ENCODE measurements around the gene CCNJ. TPM values are rescaled to one million over a fixed set of nuclear protein-coding genes. Genes with fewer than 3 reads are reported as not detected.

Gene CCNJ
- total and polyA plus RNA-seq, 9 of the 15 experiments (the other 6 are each of a cell fraction or from before 2014, with no cell fraction given) = 0.69 to 15.7 (median 9.2) TPM

GRCh38 chr10:96107623-96108038 lies 64.2 kb downstream of the CCNJ start (continued):
- TF ChIP-seq, protein P1, sequence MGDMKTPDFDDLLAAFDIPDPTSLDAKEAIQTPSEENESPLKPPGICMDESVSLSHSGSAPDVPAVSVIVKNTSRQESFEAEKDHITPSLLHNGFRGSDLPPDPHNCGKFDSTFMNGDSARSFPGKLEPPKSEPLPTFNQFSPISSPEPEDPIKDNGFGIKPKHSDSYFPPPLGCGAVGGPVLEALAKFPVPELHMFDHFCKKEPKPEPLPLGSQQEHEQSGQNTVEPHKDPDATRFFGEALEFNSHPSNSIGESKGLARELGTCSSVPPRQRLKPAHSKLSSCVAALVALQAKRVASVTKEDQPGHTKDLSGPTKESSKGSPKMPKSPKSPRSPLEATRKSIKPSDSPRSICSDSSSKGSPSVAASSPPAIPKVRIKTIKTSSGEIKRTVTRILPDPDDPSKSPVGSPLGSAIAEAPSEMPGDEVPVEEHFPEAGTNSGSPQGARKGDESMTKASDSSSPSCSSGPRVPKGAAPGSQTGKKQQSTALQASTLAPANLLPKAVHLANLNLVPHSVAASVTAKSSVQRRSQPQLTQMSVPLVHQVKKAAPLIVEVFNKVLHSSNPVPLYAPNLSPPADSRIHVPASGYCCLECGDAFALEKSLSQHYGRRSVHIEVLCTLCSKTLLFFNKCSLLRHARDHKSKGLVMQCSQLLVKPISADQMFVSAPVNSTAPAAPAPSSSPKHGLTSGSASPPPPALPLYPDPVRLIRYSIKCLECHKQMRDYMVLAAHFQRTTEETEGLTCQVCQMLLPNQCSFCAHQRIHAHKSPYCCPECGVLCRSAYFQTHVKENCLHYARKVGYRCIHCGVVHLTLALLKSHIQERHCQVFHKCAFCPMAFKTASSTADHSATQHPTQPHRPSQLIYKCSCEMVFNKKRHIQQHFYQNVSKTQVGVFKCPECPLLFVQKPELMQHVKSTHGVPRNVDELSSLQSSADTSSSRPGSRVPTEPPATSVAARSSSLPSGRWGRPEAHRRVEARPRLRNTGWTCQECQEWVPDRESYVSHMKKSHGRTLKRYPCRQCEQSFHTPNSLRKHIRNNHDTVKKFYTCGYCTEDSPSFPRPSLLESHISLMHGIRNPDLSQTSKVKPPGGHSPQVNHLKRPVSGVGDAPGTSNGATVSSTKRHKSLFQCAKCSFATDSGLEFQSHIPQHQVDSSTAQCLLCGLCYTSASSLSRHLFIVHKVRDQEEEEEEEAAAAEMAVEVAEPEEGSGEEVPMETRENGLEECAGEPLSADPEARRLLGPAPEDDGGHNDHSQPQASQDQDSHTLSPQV (IDR thresholded peaks at IDR 0.05) = peak; percentile 58
- TF ChIP-seq, protein P2, sequence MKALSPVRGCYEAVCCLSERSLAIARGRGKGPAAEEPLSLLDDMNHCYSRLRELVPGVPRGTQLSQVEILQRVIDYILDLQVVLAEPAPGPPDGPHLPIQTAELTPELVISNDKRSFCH (CRISPR knock-in tag; IDR thresholded peaks at IDR 0.05) = no peak
- TF ChIP-seq, protein P2 (tag; IDR thresholded peaks at IDR 0.05) = peak; percentile 75
- no peak for TF ChIP-seq MYC (IDR thresholded peaks at IDR 0.05; ENCODE audit: low read depth, low read length)
- no peak for TF ChIP-seq MYC (CRISPR knock-in tag; IDR thresholded peaks at IDR 0.05; ENCODE audit: borderline replicate concordance, low read depth)
- TF ChIP-seq NFE2L1 (tag; IDR thresholded peaks at IDR 0.05; ENCODE audit: borderline replicate concordance, low read depth) = 0 out of 2 replicates have a peak, but pooled peaks have one; percentile 14
- no peak for TF ChIP-seq ZNF785 (CRISPR knock-in tag; IDR thresholded peaks at IDR 0.05)
- TF ChIP-seq ZNF830 (CRISPR knock-in tag; IDR thresholded peaks at IDR 0.05) = no peak
- no peak for TF ChIP-seq NR2C1 (IDR thresholded peaks at IDR 0.05)
- TF ChIP-seq NR2C1 (tag; IDR thresholded peaks at IDR 0.05) = peak; percentile 74
- no peak for TF ChIP-seq ZNF12 (CRISPR knock-in tag; IDR thresholded peaks at IDR 0.05)
- peak; percentile 40; the same call in 1 of the 2 replicates for TF ChIP-seq GABPA (tag; conservative IDR thresholded peaks at IDR 0.05; ENCODE audit: low read depth)
- no peak for TF ChIP-seq ZNF740 (CRISPR knock-in tag; IDR thresholded peaks at IDR 0.05)
- peak in 1 of 2 experiments; percentile 78; a peak in 2 of 4 replicates for TF ChIP-seq ZNF740 (tag; IDR thresholded peaks at IDR 0.05)
- TF ChIP-seq ZNF76 (CRISPR knock-in tag; IDR thresholded peaks at IDR 0.05; ENCODE audit: borderline replicate concordance) = peak; percentile 55; the same call in 1 of the 2 replicates
- TF ChIP-seq, protein P3, sequence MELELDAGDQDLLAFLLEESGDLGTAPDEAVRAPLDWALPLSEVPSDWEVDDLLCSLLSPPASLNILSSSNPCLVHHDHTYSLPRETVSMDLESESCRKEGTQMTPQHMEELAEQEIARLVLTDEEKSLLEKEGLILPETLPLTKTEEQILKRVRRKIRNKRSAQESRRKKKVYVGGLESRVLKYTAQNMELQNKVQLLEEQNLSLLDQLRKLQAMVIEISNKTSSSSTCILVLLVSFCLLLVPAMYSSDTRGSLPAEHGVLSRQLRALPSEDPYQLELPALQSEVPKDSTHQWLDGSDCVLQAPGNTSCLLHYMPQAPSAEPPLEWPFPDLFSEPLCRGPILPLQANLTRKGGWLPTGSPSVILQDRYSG (tag; conservative IDR thresholded peaks at IDR 0.05; ENCODE audit: low read depth) = 0 out of 2 replicates have a peak, but pooled peaks have one; percentile 51
- TF ChIP-seq BACH1 (tag; IDR thresholded peaks at IDR 0.05) = peak; percentile 72
- TF ChIP-seq GTF2A2 (tag; IDR thresholded peaks at IDR 0.05) = 0 out of 2 replicates have a peak, but pooled peaks have one; percentile 52
- TF ChIP-seq, protein P4, sequence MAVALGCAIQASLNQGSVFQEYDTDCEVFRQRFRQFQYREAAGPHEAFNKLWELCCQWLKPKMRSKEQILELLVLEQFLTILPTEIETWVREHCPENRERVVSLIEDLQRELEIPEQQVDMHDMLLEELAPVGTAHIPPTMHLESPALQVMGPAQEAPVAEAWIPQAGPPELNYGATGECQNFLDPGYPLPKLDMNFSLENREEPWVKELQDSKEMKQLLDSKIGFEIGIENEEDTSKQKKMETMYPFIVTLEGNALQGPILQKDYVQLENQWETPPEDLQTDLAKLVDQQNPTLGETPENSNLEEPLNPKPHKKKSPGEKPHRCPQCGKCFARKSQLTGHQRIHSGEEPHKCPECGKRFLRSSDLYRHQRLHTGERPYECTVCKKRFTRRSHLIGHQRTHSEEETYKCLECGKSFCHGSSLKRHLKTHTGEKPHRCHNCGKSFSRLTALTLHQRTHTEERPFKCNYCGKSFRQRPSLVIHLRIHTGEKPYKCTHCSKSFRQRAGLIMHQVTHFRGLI (CRISPR knock-in tag; IDR thresholded peaks at IDR 0.05) = 0 out of 2 replicates have a peak, but pooled peaks have one; percentile 35
- peak; percentile 48; the same call in 1 of the 2 replicates for TF ChIP-seq ETV1 (tag; conservative IDR thresholded peaks at IDR 0.05; ENCODE audit: low read depth)

Measured in K562 (cell line).